GM12878 (cell line): ENCODE results near the gene GARIN5A. TPM values are rescaled to one million over a fixed set of nuclear protein-coding genes. Genes with fewer than 3 reads are reported as not detected.

Experiments used
- ATAC-seq: fragments of 200-7000 bp; cut with Tn5 transposase; 3 replicates; pipeline ENCODE4 v1.9.1; 2020; ENCODE audit warnings: mild to moderate bottlenecking, moderate library complexity
- BruUV-seq: library from RNA; stranded (reverse); fragments of 400-500 nt; replicated peaks from 2 replicates; lab custom pipeline; 2021; lab: Mats Ljungman, UMichigan
- CTCF ChIA-PET: fragments of 300-600 bp; sonication (Branson Sonifier 250); formaldehyde crosslinking; extraction: SDS; loops from one replicate; lab custom pipeline; 2021; ENCODE audit warnings: inconsistent platforms; lab: Yijun Ruan, JAX
- POLR2A ChIA-PET: fragments of 350-600 bp; formaldehyde crosslinking; extraction: SDS; loops from one replicate; lab custom pipeline; 2021; ENCODE audit warnings: inconsistent platforms; lab: Charles Lee
- RAD21 ChIA-PET: fragments of 300-600 bp; sonication (Branson Sonifier 250); formaldehyde crosslinking; loops from one replicate; lab custom pipeline; 2023; ENCODE audit warnings: antibody characterized with exemption; ENCODE audit not compliant: unreplicated experiment; lab: Charles Lee
- SMC1A ChIA-PET: fragments of 300-600 bp; sonication (Branson Sonifier 250); formaldehyde crosslinking; loops from one replicate; lab custom pipeline; 2023; ENCODE audit not compliant: unreplicated experiment, uncharacterized antibody; lab: Charles Lee
- DNase-seq: peaks from one replicate; pipeline ENCODE4 v3.0.0-alpha.2; 2011; ENCODE audit warnings: low read depth, low spot score
- FAIRE-seq: peaks from 3 replicates; lab custom pipeline; 2011; peaks lifted over from hg19 to GRCh38; lab: Jason Lieb, UNC
- H2AFZ ChIP-seq: 2 replicates; pipeline ENCODE4 v1.6.0; 2011; ENCODE audit warnings: low read depth, low read length, control low read depth; ENCODE audit not compliant: control insufficient read depth
- H3K27ac ChIP-seq: 2 replicates; pipeline ENCODE4 v1.5.1; 2011; ENCODE audit warnings: control low read depth; ENCODE audit not compliant: control insufficient read depth, insufficient read depth
- H3K27me3 ChIP-seq, 2 experiments: replicated peaks in 1 of 2; 2 replicates each; pipeline versions ENCODE4 v1.6.0 to v1.6.1; 2011; ENCODE audit warnings: low read length in 1 of 2; ENCODE audit not compliant: control insufficient read depth in 2 of 2, insufficient read depth in 2 of 2
- H3K36me3 ChIP-seq, 2 experiments: 2 replicates each; pipeline ENCODE4 v1.5.1; 2011; ENCODE audit warnings: low read length in 1 of 2; ENCODE audit not compliant: control insufficient read depth in 2 of 2, insufficient read depth in 2 of 2
- H3K4me1 ChIP-seq: 2 replicates; pipeline ENCODE4 v1.6.1; 2011; ENCODE audit warnings: mild to moderate bottlenecking, low read length, moderate library complexity, mixed read lengths; ENCODE audit not compliant: control insufficient read depth, insufficient read depth
- H3K4me2 ChIP-seq: 2 replicates; pipeline ENCODE4 v1.6.0; 2011; ENCODE audit warnings: control low read depth; ENCODE audit not compliant: control insufficient read depth, insufficient read depth
- H3K4me3 ChIP-seq: fragments of 200-600 bp; sonication (generic); 2 replicates; pipeline ENCODE4 v1.5.1; 2016
- H3K79me2 ChIP-seq: 2 replicates; pipeline ENCODE4 v1.6.0; 2011; ENCODE audit warnings: low read length; ENCODE audit not compliant: control insufficient read depth, insufficient read depth
- H3K9ac ChIP-seq: 2 replicates; pipeline ENCODE4 v1.8.0; 2011; ENCODE audit warnings: low read length, control low read depth, mixed read lengths; ENCODE audit not compliant: control insufficient read depth, insufficient read depth
- H3K9me3 ChIP-seq: replicated peaks from 3 replicates; pipeline ENCODE4 v1.5.1; 2011; ENCODE audit warnings: mild to moderate bottlenecking, low read length; ENCODE audit not compliant: control insufficient read depth, insufficient read depth
- H4K20me1 ChIP-seq: 2 replicates; pipeline ENCODE4 v1.6.0; 2011; ENCODE audit not compliant: control insufficient read depth, insufficient read depth
- ATF3 ChIP-seq: IDR thresholded peaks from 2 replicates; pipeline ENCODE4 v1.6.1; 2011; ENCODE audit warnings: low read depth, mild to moderate bottlenecking, low read length, moderate library complexity, borderline replicate concordance; ENCODE audit errors: extremely low read depth
- BCL11A ChIP-seq: IDR thresholded peaks from 2 replicates; pipeline ENCODE4 v1.6.1; 2011; ENCODE audit warnings: low read depth, low read length
- GABPA ChIP-seq: IDR thresholded peaks from 2 replicates; pipeline ENCODE4 v1.6.1; 2014; ENCODE audit warnings: antibody characterized with exemption, low read depth, mild to moderate bottlenecking, inconsistent platforms
- POLR2AphosphoS5 ChIP-seq: IDR thresholded peaks from 2 replicates; pipeline ENCODE4 v1.6.1; 2011; ENCODE audit warnings: mild to moderate bottlenecking, low read length, inconsistent platforms
- STAT3 ChIP-seq: IDR thresholded peaks from 2 replicates; pipeline ENCODE4 v1.6.1; 2011; ENCODE audit warnings: low read depth, low read length, improper control_type of control experiment
- USF1 ChIP-seq: IDR thresholded peaks from 2 replicates; pipeline ENCODE4 v1.6.1; 2011; ENCODE audit warnings: borderline replicate concordance, low read depth, mild to moderate bottlenecking, moderate library complexity, mixed read lengths, low read length; ENCODE audit not compliant: insufficient read depth; ENCODE audit errors: extremely low read length
- ZNF274 ChIP-seq: IDR thresholded peaks from one replicate; pipeline ENCODE4 v1.8.0; 2011; ENCODE audit not compliant: insufficient read length, insufficient read depth
- WGBS: methylation state at CpG from one replicate; pipeline ENCODE4 v1.1.6; 2016; ENCODE audit warnings: low lambda C conversion rate; ENCODE audit not compliant: insufficient replicate concordance, insufficient coverage; ENCODE audit errors: missing lambda C conversion rate; 5-methylcytosine and 5-hydroxymethylcytosine counted together
- in situ Hi-C: fragments of 300-500 bp; cut with MboI; formaldehyde crosslinking; loops from 9 replicates; pipeline ENCODE4 v1.14.3; 2018; ENCODE audit warnings: mixed read lengths
- intact Hi-C: fragments of 100-400 bp; cut with micrococcal nuclease; formaldehyde crosslinking; loops from one replicate; pipeline ENCODE4 v1.14.2; 2022; ENCODE audit not compliant: unreplicated experiment
- polyA plus RNA-seq, 11 experiments: library from polyadenylated mRNA; depleted of rRNA in 4 of 11; unstranded in 6 of 11; stranded (reverse) in 5 of 11; fragments of >200 nt; fragmentation: Nextera tagmentation in 4 of 11; fragmentation: Illumina TruSeq in 1 of 11; extraction: Ambion mirVana in 4 of 11; extraction: Trizol in 1 of 11; gene quantifications; 1 replicate in 1 of 11; 2 replicates in 10 of 11; pipeline versions ENCODE4 v1.2.1 to v1.2.3, GENCODE V29; 2011 to 2016; ENCODE audit warnings: inconsistent platforms in 2 of 11, missing spikeins in 2 of 11, low read depth in 1 of 11
- total RNA-seq, 4 experiments: library from RNA; depleted of rRNA in 3 of 4; stranded (reverse); fragments of >200 nt in 3 of 4; fragmentation: Illumina TruSeq in 1 of 4; extraction: Trizol in 1 of 4; gene quantifications; 2 replicates each; pipeline versions ENCODE4 v1.2.1 to v1.2.3, GENCODE V29; 2013 to 2021

GARIN5A gene
- total and polyA plus RNA-seq, 10 of the 15 experiments (the other 5 are each of a cell fraction or from before 2014, with no cell fraction given): 0.18 to 1.2 (median 0.24) TPM; not detected in 6

GRCh38 chr19:50482271-50482855 lies 5.7 kb upstream of the GARIN5A start:
- FAIRE-seq (no peak), ATAC-seq (no peak), DNase-seq (no peak)
- Histone ChIP-seq H3K27ac (no peak overlapping the region), H3K9me3 (peaks cover 9% of the 10 kb centered on the region; the same call in 2 of the 3 replicates), H3K4me1 (no peaks in the 10 kb centered on the region), H4K20me1 (no peaks in the 10 kb centered on the region), H3K9ac (no peak overlapping the region), H3K79me2 (peaks cover 15% of the 10 kb centered on the region), H3K27me3 (no peaks in the 10 kb centered on the region), H3K4me2 (no peak overlapping the region), H3K4me3 (no peak overlapping the region), H2AFZ (no peak overlapping the region), H3K36me3 (peaks cover 12 to 21% of the 10 kb centered on the region in 2 experiments; a peak in 3 of 4 replicates)
- ChIA-PET RAD21 (no interaction called here), CTCF (interaction anchor here (0.9 kb wide), 1 partner anchor 22 kb away, joined by 4 read pairs; no protein-coding TSS in a partner anchor), POLR2A (no interaction called here), SMC1A (no interaction called here)
- intact Hi-C loops: no loop called here
- in situ Hi-C loops: no loop called here
- no TSS peak for BruUV-seq
- 83% methylated on average over 14 of the region's 16 CpGs for WGBS
- no peak for TF ChIP-seq ZNF274
- no peak for TF ChIP-seq GABPA
- no peak for TF ChIP-seq POLR2AphosphoS5
- TF ChIP-seq STAT3: no peak
- TF ChIP-seq USF1: no peak
- no peak for TF ChIP-seq ATF3
- no peak for TF ChIP-seq BCL11A
